A549 (cell line): ENCODE measurements around the gene C3orf20. TPM values are rescaled to one million over a fixed set of nuclear protein-coding genes. Genes with fewer than 3 reads are reported as not detected.

Experiments
- ATAC-seq, 2 experiments: fragments of 200-7000 bp in 1 of 2; fragments of >200 bp in 1 of 2; cut with Nextera tagmentation in 1 of 2; cut with Tn5 transposase in 1 of 2; 3 replicates each; pipeline versions ENCODE4 v1.8.0 to v1.9.1; 2018 to 2020; ENCODE audit warnings: mild to moderate bottlenecking in 1 of 2, moderate library complexity in 1 of 2
- CTCF ChIA-PET: fragments of 300-600 bp; sonication (Branson Sonifier 250); formaldehyde crosslinking; extraction: SDS; loops from one replicate; lab custom pipeline; 2021; ENCODE audit warnings: antibody characterized with exemption, inconsistent platforms; lab: Yijun Ruan, JAX
- POLR2A ChIA-PET: fragments of 350-600 bp; formaldehyde crosslinking; extraction: SDS; loops from one replicate; lab custom pipeline; 2021; ENCODE audit warnings: antibody characterized with exemption, inconsistent platforms; lab: Yijun Ruan, JAX
- DNase-seq, 2 experiments: peaks; one replicate each; pipeline versions ENCODE4 v3.0.0 to v3.0.0-alpha.2; 2011 to 2016; ENCODE audit warnings: low read depth in 1 of 2, low spot score in 1 of 2
- FAIRE-seq: peaks from 2 replicates; lab custom pipeline; 2011; peaks lifted over from hg19 to GRCh38; lab: Jason Lieb, UNC
- H3K27ac ChIP-seq, 2 experiments: fragments of >200 bp; sonication (Bioruptor Twin); formaldehyde crosslinking; 3 replicates each; pipeline ENCODE4 v1.5.1; 2016 to 2017
- H3K4me1 ChIP-seq: fragments of >200 bp; sonication (Bioruptor Twin); formaldehyde crosslinking; 3 replicates; pipeline ENCODE4 v1.6.1; 2016
- H3K4me2 ChIP-seq: fragments of >200 bp; sonication (Bioruptor Twin); formaldehyde crosslinking; 3 replicates; pipeline ENCODE4 v1.6.1; 2016
- H3K4me3 ChIP-seq: fragments of >200 bp; sonication (Bioruptor Twin); formaldehyde crosslinking; 3 replicates; pipeline ENCODE4 v1.5.1; 2016
- H3K9me3 ChIP-seq: fragments of >200 bp; sonication (Bioruptor Twin); formaldehyde crosslinking; 3 replicates; pipeline ENCODE4 v1.6.1; 2016
- BCL3 ChIP-seq: fragments of >200 bp; sonication (Bioruptor Twin); formaldehyde crosslinking; IDR thresholded peaks from 3 replicates; pipeline ENCODE4 v1.6.1; 2016
- CBX2 ChIP-seq: fragments of 200-600 bp; sonication (generic); IDR thresholded peaks from 2 replicates; pipeline ENCODE4 v1.6.1; 2016; ENCODE audit warnings: low read depth, mild to moderate bottlenecking, borderline replicate concordance
- CBX8 ChIP-seq: fragments of 200-600 bp; sonication (generic); IDR thresholded peaks from 2 replicates; pipeline ENCODE4 v1.6.1; 2016
- CHD2 ChIP-seq: fragments of 150-350 bp; IDR thresholded peaks from 2 replicates; pipeline ENCODE4 v1.6.1; 2014; ENCODE audit warnings: low read length; ENCODE audit not compliant: partially characterized antibody
- CHD4 ChIP-seq: fragments of 200-600 bp; sonication (generic); IDR thresholded peaks from 2 replicates; pipeline ENCODE4 v1.6.1; 2016; ENCODE audit warnings: antibody characterized with exemption, mild to moderate bottlenecking, borderline replicate concordance
- ESRRA ChIP-seq: fragments of 150-350 bp; IDR thresholded peaks from 2 replicates; pipeline ENCODE4 v1.6.1; 2014; ENCODE audit warnings: mild to moderate bottlenecking, low read length, borderline replicate concordance
- FOSL2 ChIP-seq, 2 experiments: fragments of 450-650 bp in 1 of 2; fragments of >200 bp in 1 of 2; sonication (Bioruptor Twin) in 1 of 2; formaldehyde crosslinking; IDR thresholded peaks; 2 replicates each; pipeline versions ENCODE4 v1.5.0 to v1.6.1; 2016 to 2020; ENCODE audit warnings: mild to moderate bottlenecking in 1 of 2, moderate library complexity in 1 of 2
- FOXS1 ChIP-seq: fragments of 250-450 bp; sonication (Bioruptor Pico); IDR thresholded peaks from 2 replicates; pipeline ENCODE4 v1.5.0; 2020; ENCODE audit warnings: mild to moderate bottlenecking, moderate library complexity
- GATA3 ChIP-seq: IDR thresholded peaks from 2 replicates; pipeline ENCODE4 v1.6.1; 2012; ENCODE audit warnings: borderline replicate concordance
- HOXB5 ChIP-seq: fragments of 250-450 bp; sonication (Bioruptor Pico); IDR thresholded peaks from 2 replicates; pipeline ENCODE4 v1.5.0; 2020; ENCODE audit warnings: mild to moderate bottlenecking, moderate library complexity
- JUNB ChIP-seq: fragments of >200 bp; sonication (Bioruptor Twin); formaldehyde crosslinking; IDR thresholded peaks from 2 replicates; pipeline ENCODE4 v1.6.1; 2016
- KDM5A ChIP-seq: fragments of 200-600 bp; sonication (generic); IDR thresholded peaks from 2 replicates; pipeline ENCODE4 v1.6.1; 2016; ENCODE audit warnings: antibody characterized with exemption, mild to moderate bottlenecking
- MAFK ChIP-seq: fragments of 450-650 bp; IDR thresholded peaks from 2 replicates; pipeline ENCODE4 v1.6.1; 2014; ENCODE audit not compliant: partially characterized antibody
- MAX ChIP-seq: IDR thresholded peaks from 2 replicates; pipeline ENCODE4 v1.6.1; 2012
- MAZ ChIP-seq: fragments of 150-350 bp; IDR thresholded peaks from 2 replicates; pipeline ENCODE4 v1.6.1; 2014; ENCODE audit warnings: antibody characterized with exemption, low read depth, low read length, borderline replicate concordance
- NFE2L2 ChIP-seq: fragments of 150-350 bp; conservative IDR thresholded peaks from 2 replicates; pipeline ENCODE4 v1.6.1; 2014; ENCODE audit warnings: low read length
- PHF8 ChIP-seq: fragments of 200-600 bp; sonication (generic); IDR thresholded peaks from 2 replicates; pipeline ENCODE4 v1.6.1; 2016; ENCODE audit warnings: low read depth, mild to moderate bottlenecking, antibody characterized with exemption, moderate library complexity, borderline replicate concordance
- POLR2A ChIP-seq: IDR thresholded peaks from 2 replicates; pipeline ENCODE4 v1.6.1; 2012; ENCODE audit warnings: mild to moderate bottlenecking, low read length
- RCOR1 ChIP-seq: fragments of 150-350 bp; IDR thresholded peaks from 2 replicates; pipeline ENCODE4 v1.6.1; 2014; ENCODE audit warnings: antibody characterized with exemption, low read length, low read depth
- RFX5 ChIP-seq: fragments of 450-650 bp; IDR thresholded peaks from 2 replicates; pipeline ENCODE4 v1.7.1; 2014; ENCODE audit warnings: antibody characterized with exemption, mild to moderate bottlenecking, moderate library complexity
- RNF2 ChIP-seq: fragments of 200-600 bp; sonication (generic); IDR thresholded peaks from 2 replicates; pipeline ENCODE4 v1.6.1; 2016; ENCODE audit warnings: low read depth, mild to moderate bottlenecking, antibody characterized with exemption, moderate library complexity, borderline replicate concordance
- SMC3 ChIP-seq: fragments of >200 bp; sonication (Bioruptor Twin); formaldehyde crosslinking; IDR thresholded peaks from 3 replicates; pipeline ENCODE4 v1.6.1; 2018; ENCODE audit warnings: inconsistent platforms
- SREBF2 ChIP-seq: fragments of 450-650 bp; IDR thresholded peaks from 2 replicates; pipeline ENCODE4 v1.6.1; 2014; ENCODE audit warnings: mild to moderate bottlenecking, moderate library complexity
- TFCP2L1 ChIP-seq: fragments of 250-450 bp; sonication (Bioruptor Pico); IDR thresholded peaks from 2 replicates; pipeline ENCODE4 v1.5.0; 2021; ENCODE audit warnings: mild to moderate bottlenecking
- ZC3H11A ChIP-seq: fragments of 450-650 bp; IDR thresholded peaks from 2 replicates; pipeline ENCODE4 v1.6.1; 2014; ENCODE audit warnings: antibody characterized with exemption, mild to moderate bottlenecking
- ZFP36 ChIP-seq: fragments of 450-650 bp; IDR thresholded peaks from 2 replicates; pipeline ENCODE4 v1.6.1; 2014; ENCODE audit warnings: borderline replicate concordance; ENCODE audit not compliant: partially characterized antibody
- ZNF302 ChIP-seq: fragments of 250-450 bp; sonication (Bioruptor Pico); IDR thresholded peaks from 2 replicates; pipeline ENCODE4 v1.9.0; 2021; ENCODE audit warnings: inconsistent platforms, mild to moderate bottlenecking, moderate library complexity
- WGBS: methylation state at CpG from one replicate; pipeline ENCODE4 v1.1.6; 2017; ENCODE audit errors: missing lambda C conversion rate; 5-methylcytosine and 5-hydroxymethylcytosine counted together
- polyA plus RNA-seq, 4 experiments: library from polyadenylated mRNA; depleted of rRNA in 3 of 4; stranded (reverse); fragments of >200 nt; fragmentation: RNase III in 1 of 4; extraction: RNeasy Plus Mini Kit Qiagen cat#74134 plus additional on column Dnase treatment in 1 of 4; gene quantifications; 2 replicates in 3 of 4; 3 replicates in 1 of 4; pipeline ENCODE4 v1.2.3, GENCODE V29; 2011 to 2017
- TF ChIP-seq, protein P1 (sequence below): IDR thresholded peaks from 2 replicates; pipeline ENCODE4 v1.6.1; 2012; ENCODE audit warnings: low read depth, borderline replicate concordance
- TF ChIP-seq, protein P2 (sequence below): IDR thresholded peaks from 2 replicates; pipeline ENCODE4 v1.6.1; 2012
- TF ChIP-seq, protein P3 (sequence below): fragments of >200 bp; sonication (Bioruptor Twin); formaldehyde crosslinking; IDR thresholded peaks from 3 replicates; pipeline ENCODE4 v1.5.1; 2016

C3orf20 gene
- polyA plus RNA-seq, 2 of the 4 experiments (the other 2 are of a cell fraction): 0.05 TPM; not detected in 1

- WGBS: 85% methylated on average over 6 of the region's 6 CpGs
- H3K4me2 ChIP-seq: no peak overlapping the region
- peaks cover 6% of the 10 kb centered on the region; the same call in 1 of the 3 replicates for H3K9me3 ChIP-seq
- no peak overlapping the region for H3K4me3 ChIP-seq
- POLR2A ChIA-PET: no interaction called here
- no peak for DNase-seq
- TF ChIP-seq MAFK: no peak
- TF ChIP-seq HOXB5 (CRISPR knock-in tag): no peak
- ATAC-seq: no peak
- no peaks in the 10 kb centered on the region for H3K4me1 ChIP-seq
- H3K27ac ChIP-seq: no peak overlapping the region
- FAIRE-seq: no peak
- CTCF ChIA-PET: interaction anchor here (1.7 kb wide), 1 partner anchor 148 kb away, joined by 7 read pairs; no protein-coding TSS in a partner anchor
Observed at GRCh38 chr3:14773691-14774128, 98.8 kb downstream of the C3orf20 start.

DNA sequence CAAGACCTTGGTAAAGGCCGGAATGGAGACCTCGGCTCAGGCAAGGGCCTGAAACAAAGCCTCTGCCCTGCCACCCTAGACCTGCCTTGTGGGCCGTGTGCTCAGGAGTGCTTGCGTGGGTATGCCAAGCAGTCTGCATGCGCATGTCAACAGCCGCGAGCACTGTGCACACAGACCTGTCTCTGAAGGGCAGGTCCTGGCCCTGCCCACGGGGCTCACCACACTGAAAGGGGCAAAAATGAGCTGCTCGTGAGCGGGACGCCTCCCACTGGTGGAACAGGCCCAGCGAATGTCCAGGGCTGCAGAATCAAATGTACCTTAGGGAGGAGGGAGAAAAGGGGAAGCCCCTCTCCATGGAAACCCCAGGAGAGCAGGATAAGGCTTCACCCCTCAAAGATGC, 99.5 kb downstream of the C3orf20 start:
- Histone ChIP-seq H3K4me3 (no peak overlapping the region), H3K4me1 (no peaks in the 10 kb centered on the region), H3K9me3 (peaks cover 8% of the 10 kb centered on the region; the same call in 1 of the 3 replicates), H3K27ac (no peak overlapping the region), H3K4me2 (no peak overlapping the region)
- POLR2A ChIA-PET: no interaction called here
- no peak for DNase-seq
- CTCF ChIA-PET: interaction anchor here (1.3 to 1.7 kb wide), 2 partner anchors 8 to 147 kb away, joined by 3 to 7 read pairs; no protein-coding TSS in a partner anchor
- ATAC-seq: no peak; a peak in 1 of 6 replicates
- WGBS: 52% methylated on average over 6 of the region's 12 CpGs
- FAIRE-seq: no peak
- TF ChIP-seq FOSL2 (IDR thresholded peaks at IDR 0.05) (no peak), FOSL2 (CRISPR knock-in tag; IDR thresholded peaks at IDR 0.05) (no peak), PHF8 (no peak), KDM5A (no peak), ZNF302 (CRISPR knock-in tag) (no peak), ESRRA (no peak), CHD4 (no peak), CBX8 (no peak), MAFK (no peak), JUNB (no peak), NFE2L2 (no peak), RNF2 (no peak), BCL3 (no peak), RCOR1 (no peak), TFCP2L1 (CRISPR knock-in tag) (no peak), POLR2A (no peak)
- TF ChIP-seq, protein P1, sequence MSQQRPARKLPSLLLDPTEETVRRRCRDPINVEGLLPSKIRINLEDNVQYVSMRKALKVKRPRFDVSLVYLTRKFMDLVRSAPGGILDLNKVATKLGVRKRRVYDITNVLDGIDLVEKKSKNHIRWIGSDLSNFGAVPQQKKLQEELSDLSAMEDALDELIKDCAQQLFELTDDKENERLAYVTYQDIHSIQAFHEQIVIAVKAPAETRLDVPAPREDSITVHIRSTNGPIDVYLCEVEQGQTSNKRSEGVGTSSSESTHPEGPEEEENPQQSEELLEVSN: no peak
- TF ChIP-seq, protein P2, sequence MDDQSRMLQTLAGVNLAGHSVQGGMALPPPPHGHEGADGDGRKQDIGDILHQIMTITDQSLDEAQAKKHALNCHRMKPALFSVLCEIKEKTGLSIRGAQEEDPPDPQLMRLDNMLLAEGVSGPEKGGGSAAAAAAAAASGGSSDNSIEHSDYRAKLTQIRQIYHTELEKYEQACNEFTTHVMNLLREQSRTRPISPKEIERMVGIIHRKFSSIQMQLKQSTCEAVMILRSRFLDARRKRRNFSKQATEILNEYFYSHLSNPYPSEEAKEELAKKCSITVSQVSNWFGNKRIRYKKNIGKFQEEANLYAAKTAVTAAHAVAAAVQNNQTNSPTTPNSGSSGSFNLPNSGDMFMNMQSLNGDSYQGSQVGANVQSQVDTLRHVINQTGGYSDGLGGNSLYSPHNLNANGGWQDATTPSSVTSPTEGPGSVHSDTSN: no peak

GRCh38 chr3:14775011-14775410, 100.1 kb downstream of the C3orf20 start:
- CTCF ChIA-PET: interaction anchor here (1.3 to 1.7 kb wide), 2 partner anchors 9 to 147 kb away, joined by 3 to 7 read pairs; no protein-coding TSS in a partner anchor
- no peak overlapping the region for H3K4me2 ChIP-seq
- WGBS: 61% methylated on average over 7 of the region's 7 CpGs
- H3K4me1 ChIP-seq: no peaks in the 10 kb centered on the region
- POLR2A ChIA-PET: no interaction called here
- H3K27ac ChIP-seq: no peak overlapping the region
- TF ChIP-seq, protein P1: no peak
- TF ChIP-seq ZC3H11A: no peak
- TF ChIP-seq RCOR1: no peak
- TF ChIP-seq RFX5: no peak
- TF ChIP-seq ZFP36: no peak
- no peak for TF ChIP-seq CHD4
- TF ChIP-seq MAX: no peak
- no peak for TF ChIP-seq SREBF2
- no peak for TF ChIP-seq FOXS1
- no peak for TF ChIP-seq MAZ
- no peak for TF ChIP-seq MAFK
- no peak for TF ChIP-seq RNF2
- no peak for TF ChIP-seq GATA3
- no peak for TF ChIP-seq CBX2
- TF ChIP-seq, protein P3, sequence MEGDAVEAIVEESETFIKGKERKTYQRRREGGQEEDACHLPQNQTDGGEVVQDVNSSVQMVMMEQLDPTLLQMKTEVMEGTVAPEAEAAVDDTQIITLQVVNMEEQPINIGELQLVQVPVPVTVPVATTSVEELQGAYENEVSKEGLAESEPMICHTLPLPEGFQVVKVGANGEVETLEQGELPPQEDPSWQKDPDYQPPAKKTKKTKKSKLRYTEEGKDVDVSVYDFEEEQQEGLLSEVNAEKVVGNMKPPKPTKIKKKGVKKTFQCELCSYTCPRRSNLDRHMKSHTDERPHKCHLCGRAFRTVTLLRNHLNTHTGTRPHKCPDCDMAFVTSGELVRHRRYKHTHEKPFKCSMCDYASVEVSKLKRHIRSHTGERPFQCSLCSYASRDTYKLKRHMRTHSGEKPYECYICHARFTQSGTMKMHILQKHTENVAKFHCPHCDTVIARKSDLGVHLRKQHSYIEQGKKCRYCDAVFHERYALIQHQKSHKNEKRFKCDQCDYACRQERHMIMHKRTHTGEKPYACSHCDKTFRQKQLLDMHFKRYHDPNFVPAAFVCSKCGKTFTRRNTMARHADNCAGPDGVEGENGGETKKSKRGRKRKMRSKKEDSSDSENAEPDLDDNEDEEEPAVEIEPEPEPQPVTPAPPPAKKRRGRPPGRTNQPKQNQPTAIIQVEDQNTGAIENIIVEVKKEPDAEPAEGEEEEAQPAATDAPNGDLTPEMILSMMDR: no peak
- TF ChIP-seq ESRRA: no peak
- no peak for TF ChIP-seq CHD2
- TF ChIP-seq SMC3: no peak
- no peak for TF ChIP-seq PHF8
- H3K4me3 ChIP-seq: no peak overlapping the region
- FAIRE-seq: no peak
- DNase-seq: no peak
- no peak for ATAC-seq
- peaks cover 8% of the 10 kb centered on the region; the same call in 1 of the 3 replicates for H3K9me3 ChIP-seq
